Measurements from ENCODE around the gene SMURF2. TPM values are rescaled to one million over a fixed set of nuclear protein-coding genes. Genes with fewer than 3 reads are reported as not detected.

The SMURF2 gene
- total and polyA plus RNA-seq, 9 of the 15 experiments (the other 6 are each of a cell fraction or from before 2014, with no cell fraction given) = 3.8 to 22.0 (median 14.8) TPM

DNA sequence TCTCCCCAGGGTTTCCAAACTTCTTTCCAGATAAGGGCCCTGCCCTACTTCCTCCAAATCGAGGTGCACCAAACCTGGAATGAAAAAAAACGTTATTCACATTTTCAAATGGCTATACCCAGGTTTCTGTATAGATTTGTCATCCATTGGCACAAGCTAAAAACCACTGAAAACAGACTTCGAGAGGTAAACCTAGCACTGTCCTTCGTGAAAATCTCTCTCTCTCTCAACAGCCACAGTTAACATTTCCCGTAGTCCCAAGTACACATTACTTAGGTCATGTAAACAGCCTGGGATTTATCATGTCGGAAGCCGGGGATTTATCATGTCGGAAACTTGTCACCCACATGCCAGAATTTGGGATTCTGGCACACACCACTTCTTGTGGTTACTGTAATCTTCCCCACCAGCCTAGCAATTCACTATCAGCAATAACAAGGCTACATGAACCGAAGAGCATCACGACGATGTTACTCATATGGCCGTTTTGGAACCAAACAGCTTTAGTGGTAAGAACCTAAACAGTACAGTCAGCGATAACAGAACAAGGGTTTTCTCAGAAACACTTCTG lies 157.3 kb downstream of the SMURF2 start (continued):
- TF ChIP-seq, protein P1, sequence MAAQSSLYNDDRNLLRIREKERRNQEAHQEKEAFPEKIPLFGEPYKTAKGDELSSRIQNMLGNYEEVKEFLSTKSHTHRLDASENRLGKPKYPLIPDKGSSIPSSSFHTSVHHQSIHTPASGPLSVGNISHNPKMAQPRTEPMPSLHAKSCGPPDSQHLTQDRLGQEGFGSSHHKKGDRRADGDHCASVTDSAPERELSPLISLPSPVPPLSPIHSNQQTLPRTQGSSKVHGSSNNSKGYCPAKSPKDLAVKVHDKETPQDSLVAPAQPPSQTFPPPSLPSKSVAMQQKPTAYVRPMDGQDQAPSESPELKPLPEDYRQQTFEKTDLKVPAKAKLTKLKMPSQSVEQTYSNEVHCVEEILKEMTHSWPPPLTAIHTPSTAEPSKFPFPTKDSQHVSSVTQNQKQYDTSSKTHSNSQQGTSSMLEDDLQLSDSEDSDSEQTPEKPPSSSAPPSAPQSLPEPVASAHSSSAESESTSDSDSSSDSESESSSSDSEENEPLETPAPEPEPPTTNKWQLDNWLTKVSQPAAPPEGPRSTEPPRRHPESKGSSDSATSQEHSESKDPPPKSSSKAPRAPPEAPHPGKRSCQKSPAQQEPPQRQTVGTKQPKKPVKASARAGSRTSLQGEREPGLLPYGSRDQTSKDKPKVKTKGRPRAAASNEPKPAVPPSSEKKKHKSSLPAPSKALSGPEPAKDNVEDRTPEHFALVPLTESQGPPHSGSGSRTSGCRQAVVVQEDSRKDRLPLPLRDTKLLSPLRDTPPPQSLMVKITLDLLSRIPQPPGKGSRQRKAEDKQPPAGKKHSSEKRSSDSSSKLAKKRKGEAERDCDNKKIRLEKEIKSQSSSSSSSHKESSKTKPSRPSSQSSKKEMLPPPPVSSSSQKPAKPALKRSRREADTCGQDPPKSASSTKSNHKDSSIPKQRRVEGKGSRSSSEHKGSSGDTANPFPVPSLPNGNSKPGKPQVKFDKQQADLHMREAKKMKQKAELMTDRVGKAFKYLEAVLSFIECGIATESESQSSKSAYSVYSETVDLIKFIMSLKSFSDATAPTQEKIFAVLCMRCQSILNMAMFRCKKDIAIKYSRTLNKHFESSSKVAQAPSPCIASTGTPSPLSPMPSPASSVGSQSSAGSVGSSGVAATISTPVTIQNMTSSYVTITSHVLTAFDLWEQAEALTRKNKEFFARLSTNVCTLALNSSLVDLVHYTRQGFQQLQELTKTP (IDR thresholded peaks at IDR 0.05; ENCODE audit: low read depth in 1 of 2, partially characterized antibody in 2 of 2) = no peak
- TF ChIP-seq NCOR1 (IDR thresholded peaks at IDR 0.05) = peak; percentile 66
- TF ChIP-seq, protein P2, sequence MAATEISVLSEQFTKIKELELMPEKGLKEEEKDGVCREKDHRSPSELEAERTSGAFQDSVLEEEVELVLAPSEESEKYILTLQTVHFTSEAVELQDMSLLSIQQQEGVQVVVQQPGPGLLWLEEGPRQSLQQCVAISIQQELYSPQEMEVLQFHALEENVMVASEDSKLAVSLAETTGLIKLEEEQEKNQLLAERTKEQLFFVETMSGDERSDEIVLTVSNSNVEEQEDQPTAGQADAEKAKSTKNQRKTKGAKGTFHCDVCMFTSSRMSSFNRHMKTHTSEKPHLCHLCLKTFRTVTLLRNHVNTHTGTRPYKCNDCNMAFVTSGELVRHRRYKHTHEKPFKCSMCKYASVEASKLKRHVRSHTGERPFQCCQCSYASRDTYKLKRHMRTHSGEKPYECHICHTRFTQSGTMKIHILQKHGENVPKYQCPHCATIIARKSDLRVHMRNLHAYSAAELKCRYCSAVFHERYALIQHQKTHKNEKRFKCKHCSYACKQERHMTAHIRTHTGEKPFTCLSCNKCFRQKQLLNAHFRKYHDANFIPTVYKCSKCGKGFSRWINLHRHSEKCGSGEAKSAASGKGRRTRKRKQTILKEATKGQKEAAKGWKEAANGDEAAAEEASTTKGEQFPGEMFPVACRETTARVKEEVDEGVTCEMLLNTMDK (IDR thresholded peaks at IDR 0.05; ENCODE audit: borderline replicate concordance, insufficient read depth, low read depth, low read length, poor library complexity, severe bottlenecking) = no peak
- peak; percentile 89 for TF ChIP-seq HNRNPUL1 (IDR thresholded peaks at IDR 0.05; ENCODE audit: low read length)
- TF ChIP-seq, protein P3, sequence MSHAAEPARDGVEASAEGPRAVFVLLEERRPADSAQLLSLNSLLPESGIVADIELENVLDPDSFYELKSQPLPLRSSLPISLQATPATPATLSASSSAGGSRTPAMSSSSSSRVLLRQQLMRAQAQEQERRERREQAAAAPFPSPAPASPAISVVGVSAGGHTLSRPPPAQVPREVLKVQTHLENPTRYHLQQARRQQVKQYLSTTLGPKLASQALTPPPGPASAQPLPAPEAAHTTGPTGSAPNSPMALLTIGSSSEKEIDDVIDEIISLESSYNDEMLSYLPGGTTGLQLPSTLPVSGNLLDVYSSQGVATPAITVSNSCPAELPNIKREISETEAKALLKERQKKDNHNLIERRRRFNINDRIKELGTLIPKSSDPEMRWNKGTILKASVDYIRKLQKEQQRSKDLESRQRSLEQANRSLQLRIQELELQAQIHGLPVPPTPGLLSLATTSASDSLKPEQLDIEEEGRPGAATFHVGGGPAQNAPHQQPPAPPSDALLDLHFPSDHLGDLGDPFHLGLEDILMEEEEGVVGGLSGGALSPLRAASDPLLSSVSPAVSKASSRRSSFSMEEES (CRISPR knock-in tag; IDR thresholded peaks at IDR 0.05) = no peak
- TF ChIP-seq MCM7 (IDR thresholded peaks at IDR 0.05) = no peak
- TF ChIP-seq GABPB2 (CRISPR knock-in tag; conservative IDR thresholded peaks at IDR 0.05) = no peak
- TF ChIP-seq MED1 (CRISPR knock-in tag; IDR thresholded peaks at IDR 0.05; ENCODE audit: borderline replicate concordance) = no peak
- no peak for TF ChIP-seq ZNF324 (CRISPR knock-in tag; IDR thresholded peaks at IDR 0.05)
- no peak for TF ChIP-seq YY1 (IDR thresholded peaks at IDR 0.05; ENCODE audit: borderline replicate concordance in 1 of 3, control insufficient read depth in 1 of 3, extremely low read depth in 1 of 3, insufficient read depth in 3 of 3, insufficient read length in 1 of 3, insufficient replicate concordance in 2 of 3, low read depth in 1 of 3, low read length in 2 of 3)
- TF ChIP-seq, protein P4, sequence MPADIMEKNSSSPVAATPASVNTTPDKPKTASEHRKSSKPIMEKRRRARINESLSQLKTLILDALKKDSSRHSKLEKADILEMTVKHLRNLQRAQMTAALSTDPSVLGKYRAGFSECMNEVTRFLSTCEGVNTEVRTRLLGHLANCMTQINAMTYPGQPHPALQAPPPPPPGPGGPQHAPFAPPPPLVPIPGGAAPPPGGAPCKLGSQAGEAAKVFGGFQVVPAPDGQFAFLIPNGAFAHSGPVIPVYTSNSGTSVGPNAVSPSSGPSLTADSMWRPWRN (IDR thresholded peaks at IDR 0.05; ENCODE audit: low read depth) = no peak
- no peak for TF ChIP-seq KDM5B (IDR thresholded peaks at IDR 0.05; ENCODE audit: insufficient replicate concordance, low read depth, low read length)
- no peak for TF ChIP-seq ZNF133 (CRISPR knock-in tag; IDR thresholded peaks at IDR 0.05)
- no peak for TF ChIP-seq SREBF2 (CRISPR knock-in tag; IDR thresholded peaks at IDR 0.05)
- TF ChIP-seq CCNT2 (IDR thresholded peaks at IDR 0.05; ENCODE audit: borderline replicate concordance, extremely low read depth, insufficient read length, low read depth, low read length) = no peak
- peak; percentile 58 for TF ChIP-seq POLR2AphosphoS5 (IDR thresholded peaks at IDR 0.05; ENCODE audit: control insufficient read depth, insufficient read depth, low read depth, low read length)

Measured in K562 (cell line).